ENCODE measurements around the gene CFTR.
"Not testable (repeated sequence)": the region's sequence is repeated elsewhere in the genome, so short reads cannot be mapped to it uniquely, and the experiment has no call there.

The CFTR gene

DNA sequence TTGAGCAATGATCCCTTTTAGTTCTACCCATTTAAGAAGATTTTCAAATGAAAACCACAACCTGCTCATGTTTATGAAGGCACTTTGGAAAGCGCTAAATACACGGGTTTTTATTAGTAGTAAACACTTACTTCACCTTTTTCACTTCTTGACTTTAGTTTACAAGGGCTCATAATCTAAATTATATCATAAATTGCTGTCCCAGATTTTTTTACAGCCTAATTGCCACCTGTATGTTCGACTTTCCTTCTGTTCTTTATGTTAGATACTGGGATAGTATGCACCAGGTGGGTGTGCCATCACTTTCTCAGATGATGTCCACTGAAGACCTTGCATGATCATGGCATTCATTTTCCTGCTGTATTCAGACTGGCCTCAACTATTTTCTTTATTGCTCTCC, 22.5 kb downstream of the CFTR start:
- DNase-seq = no peak

DNA sequence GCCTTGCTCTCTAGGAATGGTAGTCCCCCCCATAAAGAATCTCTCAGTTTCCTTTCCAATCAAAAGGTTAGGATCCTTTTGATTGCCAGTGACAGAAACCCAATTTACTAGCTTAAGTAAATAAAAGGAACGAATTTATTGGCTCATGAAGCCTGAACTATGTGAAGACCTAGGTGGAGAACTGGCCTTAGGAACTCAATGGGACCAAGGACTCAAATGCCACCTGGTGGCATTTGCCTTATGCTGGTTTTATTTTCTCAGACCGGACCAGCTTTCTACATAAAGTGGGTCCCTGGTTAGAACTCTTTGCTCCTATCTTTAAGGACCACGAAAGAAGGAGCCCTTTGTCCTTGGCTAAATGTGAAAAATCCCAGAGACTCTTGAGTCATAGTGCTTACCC, 25.4 kb downstream of the CFTR start:
- DNase-seq = no peak

- no peak for DNase-seq
Observed at GRCh38 chr7:117508676-117509075, 28.9 kb downstream of the CFTR start.

DNA sequence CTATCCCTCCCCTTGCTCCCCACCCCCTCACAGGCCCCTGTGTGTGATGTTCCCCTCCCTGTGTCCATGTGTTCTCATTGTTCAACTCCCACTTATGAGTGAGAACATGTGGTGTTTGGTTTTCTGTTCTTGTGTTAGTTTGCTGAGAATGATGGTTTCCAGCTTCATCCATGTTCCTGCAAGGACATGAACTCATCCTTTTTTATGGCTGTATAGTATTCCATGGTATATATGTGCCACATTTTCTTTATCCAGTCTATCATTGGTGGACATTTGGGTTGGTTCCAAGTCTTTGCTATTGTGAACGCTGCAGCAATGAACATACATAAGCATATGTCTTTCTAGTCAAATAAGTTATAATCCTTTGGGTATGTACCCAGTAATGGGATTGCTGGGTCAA, 37.4 kb downstream of the CFTR start:
- DNase-seq = not testable (repeated sequence)

GRCh38 chr7:117530390-117530789, 50.6 kb downstream of the CFTR start:
- DNase-seq = no peak

DNA sequence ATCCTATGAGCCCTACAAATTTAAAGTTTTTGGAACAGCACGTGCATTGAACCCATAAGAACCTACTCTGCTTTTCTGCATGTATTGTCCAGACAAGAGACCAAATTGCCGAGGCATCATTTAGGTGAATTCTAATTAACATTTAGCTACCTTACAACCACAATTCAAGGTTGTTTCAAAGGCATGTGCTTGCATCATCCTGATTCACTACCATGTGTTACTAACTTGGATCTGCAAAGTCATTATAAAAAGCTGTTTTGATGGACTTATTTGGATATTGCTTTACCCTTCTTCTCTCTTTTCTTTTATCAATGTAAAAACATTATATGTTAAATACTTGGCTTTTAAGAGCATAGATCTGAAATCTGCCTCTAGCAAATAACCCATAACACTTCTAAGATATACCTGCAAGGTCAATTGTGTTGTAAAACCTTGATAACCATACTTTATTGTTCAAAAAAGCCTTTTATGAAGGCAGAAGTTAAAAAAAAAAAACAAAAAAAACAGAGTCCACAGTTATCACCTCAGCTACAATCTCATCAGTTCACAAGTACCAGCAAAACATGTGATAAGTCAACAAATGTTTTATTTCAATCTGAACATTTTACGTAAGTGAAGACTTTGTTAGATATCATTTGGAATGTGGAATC, 51.9 kb downstream of the CFTR start:
- no peak for DNase-seq

DNA sequence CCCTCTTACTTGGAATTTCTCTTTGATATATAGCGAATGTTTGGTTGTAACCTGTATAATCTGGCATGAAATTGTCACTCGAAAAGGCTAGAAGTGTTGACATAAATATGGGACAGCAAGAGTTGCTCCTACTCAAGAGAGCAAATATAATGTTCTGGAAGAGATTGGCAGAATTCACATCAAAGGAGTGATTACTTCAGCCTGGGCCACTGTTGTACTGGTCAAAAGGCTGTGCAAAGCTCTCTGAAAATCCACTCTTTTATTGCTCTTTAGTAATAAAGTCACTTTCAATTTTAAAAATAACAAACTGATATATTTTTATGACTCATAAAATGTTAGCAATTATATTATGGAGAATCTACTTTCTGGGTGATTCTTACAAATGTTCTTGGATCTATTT, 58.2 kb downstream of the CFTR start:
- DNase-seq = no peak

- DNase-seq = no peak
Observed at GRCh38 chr7:117544061-117544460, 64.2 kb downstream of the CFTR start.

GRCh38 chr7:117548035-117548434, 68.2 kb downstream of the CFTR start:
- no peak for DNase-seq

- no peak for DNase-seq
Observed at GRCh38 chr7:117550625-117551024, 70.8 kb downstream of the CFTR start.

GRCh38 chr7:117552660-117553059, 72.8 kb downstream of the CFTR start:
- DNase-seq = no peak

- DNase-seq = no peak
Observed at GRCh38 chr7:117555260-117555659, 75.4 kb downstream of the CFTR start.

GRCh38 chr7:117559391-117559790, 79.6 kb downstream of the CFTR start:
- DNase-seq = no peak

DNA sequence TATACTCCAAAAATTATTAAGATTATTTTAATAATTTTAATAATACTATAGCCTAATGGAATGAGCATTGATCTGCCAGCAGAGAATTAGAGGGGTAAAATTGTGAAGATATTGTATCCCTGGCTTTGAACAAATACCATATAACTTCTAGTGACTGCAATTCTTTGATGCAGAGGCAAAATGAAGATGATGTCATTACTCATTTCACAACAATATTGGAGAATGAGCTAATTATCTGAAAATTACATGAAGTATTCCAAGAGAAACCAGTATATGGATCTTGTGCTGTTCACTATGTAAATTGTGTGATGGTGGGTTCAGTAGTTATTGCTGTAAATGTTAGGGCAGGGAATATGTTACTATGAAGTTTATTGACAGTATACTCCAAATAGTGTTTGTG, 80.2 kb downstream of the CFTR start:
- DNase-seq = no peak

GRCh38 chr7:117562759-117563158, 82.9 kb downstream of the CFTR start:
- no peak for DNase-seq

DNA sequence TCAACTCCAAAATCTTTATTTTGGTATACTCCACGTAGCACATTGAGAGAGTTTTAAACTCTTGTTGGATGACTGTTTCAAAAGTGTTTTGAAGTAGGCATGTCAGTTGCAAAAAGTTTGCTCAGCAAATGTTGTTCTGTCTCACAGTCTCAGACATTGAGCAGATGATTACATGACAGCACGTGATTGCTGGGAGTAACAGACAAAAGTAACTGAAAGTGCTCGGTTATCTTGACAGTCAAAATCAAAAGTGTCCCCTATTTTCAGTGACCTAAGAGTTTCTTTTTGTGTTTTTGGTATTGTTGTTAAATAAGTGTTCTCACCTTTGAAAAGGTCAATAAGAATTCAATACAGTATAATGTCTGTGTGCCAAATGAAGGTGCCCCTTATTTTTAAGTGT, 84.3 kb downstream of the CFTR start:
- peak; percentile 53 for DNase-seq

DNA sequence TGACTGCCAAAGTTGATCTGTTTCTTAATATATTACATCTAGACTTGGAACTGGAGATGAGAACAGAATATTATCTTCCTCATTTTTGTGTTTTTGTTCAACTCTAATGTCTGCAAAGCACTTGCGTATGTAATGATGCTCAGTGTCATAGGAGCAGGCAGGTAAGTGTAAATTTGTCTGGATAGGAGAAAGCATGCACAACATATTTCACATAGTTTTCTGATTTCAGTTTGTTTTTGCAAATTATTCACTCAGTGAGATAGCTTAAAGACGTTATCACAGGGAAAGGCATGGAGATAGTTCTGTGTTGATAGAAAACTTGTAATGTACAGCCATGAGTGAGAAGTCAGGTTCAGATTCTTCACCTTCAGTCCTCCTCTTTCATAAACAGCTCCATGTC, 84.8 kb downstream of the CFTR start:
- DNase-seq = no peak

DNA sequence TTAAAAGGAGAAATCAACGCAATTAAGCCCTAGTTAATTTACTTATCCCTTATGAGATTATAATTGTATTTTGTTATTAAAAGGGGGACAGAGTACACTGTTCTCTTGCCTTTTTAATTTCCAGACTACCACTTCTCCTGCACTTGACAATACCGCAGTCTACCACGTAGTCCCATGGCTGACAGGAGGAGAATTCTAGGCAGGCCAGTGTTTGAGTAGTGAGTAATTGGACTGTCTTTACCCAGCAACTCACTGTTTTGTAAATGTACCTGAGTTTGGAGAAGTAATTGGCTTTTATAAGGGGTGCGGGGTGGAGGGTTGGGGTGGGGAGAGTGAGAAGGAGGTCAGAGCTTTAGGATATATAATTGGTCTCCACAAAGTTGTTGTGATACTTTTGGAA, 85.4 kb downstream of the CFTR start:
- no peak for DNase-seq

- DNase-seq = no peak
Observed at GRCh38 chr7:117567781-117568180, 88.0 kb downstream of the CFTR start.

- DNase-seq = no peak
Observed at GRCh38 chr7:117572856-117573620, 93.2 kb downstream of the CFTR start.

DNA sequence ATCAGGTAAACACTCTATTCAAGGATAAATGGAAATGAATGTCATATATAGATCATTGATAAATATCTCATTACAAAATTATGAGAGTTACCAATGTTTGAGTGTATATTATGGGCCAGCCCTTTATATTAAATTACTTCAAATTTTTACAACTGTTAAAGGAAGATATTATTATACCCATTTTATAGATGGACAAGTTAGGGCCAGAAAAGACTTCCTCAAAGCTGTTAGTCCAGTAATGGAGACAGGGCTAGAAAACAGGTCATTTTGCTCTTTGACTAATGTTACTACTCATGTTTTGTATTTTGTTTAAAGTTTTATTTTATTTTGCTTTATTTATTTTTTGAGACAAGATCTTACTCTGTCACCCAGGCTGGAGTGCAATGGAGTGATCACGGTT, 101.6 kb downstream of the CFTR start:
- DNase-seq = no peak

DNA sequence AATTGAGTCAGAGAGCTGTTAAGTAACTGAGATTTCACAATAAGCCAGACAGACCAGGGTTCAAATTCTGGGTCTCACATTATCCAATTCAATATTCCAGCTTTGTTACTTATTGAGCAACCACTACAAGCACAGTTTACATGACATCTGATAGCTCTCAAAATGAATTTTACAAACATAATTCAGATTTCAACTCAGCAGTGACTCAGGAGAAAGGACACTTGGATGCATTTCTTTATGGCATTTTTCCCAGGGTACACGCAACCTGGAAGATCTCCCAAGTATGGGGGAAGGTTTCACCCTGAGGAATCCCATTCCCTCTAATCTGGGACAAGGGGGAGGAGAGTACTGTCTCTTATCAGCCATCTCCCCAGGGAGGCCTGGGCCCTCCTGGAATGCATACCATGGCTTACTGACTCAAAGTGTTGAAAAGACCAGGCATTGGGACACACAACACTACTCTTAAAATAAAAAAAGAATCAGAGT, 102.4 kb downstream of the CFTR start:
- no peak for DNase-seq

DNA sequence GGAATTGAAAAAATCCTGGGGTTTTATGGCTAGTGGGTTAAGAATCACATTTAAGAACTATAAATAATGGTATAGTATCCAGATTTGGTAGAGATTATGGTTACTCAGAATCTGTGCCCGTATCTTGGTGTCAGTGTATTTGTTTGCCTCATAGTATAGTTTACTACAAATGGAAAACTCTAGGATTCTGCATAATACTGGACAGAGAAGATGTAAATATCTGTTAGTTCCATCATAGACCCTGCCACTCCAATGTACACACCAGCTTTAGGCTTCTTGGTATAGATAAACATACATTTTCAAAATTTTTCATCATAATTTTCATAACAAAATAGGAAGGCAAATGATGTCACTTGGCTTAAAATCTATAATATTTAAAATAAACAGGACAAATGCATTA, 108.1 kb downstream of the CFTR start:
- DNase-seq = no peak

DNA sequence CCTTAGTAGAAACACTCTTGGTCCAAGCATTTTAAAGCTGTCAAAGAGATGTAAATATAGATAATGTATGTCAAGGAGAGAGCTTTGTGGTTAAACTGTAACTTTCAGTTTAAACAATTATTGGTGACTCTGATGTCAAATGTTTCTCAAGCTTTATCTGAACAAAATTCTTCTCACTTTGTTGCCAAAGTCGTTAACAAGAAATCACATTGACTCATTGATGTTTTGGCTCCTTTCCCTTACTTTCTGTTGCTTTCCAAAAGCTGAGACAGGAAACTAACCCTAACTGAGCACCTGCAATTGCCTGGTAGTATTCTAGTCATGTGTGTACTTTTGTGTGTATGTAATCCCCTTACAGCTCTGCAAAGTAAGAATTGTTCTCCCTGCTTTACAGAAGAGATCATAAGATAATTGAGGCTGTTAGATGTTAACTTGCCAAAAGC, 108.5 kb downstream of the CFTR start:
- DNase-seq = peak; percentile 47

DNA sequence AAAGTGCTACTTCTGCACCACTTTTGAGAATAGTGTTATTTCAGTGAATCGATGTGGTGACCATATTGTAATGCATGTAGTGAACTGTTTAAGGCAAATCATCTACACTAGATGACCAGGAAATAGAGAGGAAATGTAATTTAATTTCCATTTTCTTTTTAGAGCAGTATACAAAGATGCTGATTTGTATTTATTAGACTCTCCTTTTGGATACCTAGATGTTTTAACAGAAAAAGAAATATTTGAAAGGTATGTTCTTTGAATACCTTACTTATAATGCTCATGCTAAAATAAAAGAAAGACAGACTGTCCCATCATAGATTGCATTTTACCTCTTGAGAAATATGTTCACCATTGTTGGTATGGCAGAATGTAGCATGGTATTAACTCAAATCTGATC, 110.4 kb downstream of the CFTR start:
- no peak for DNase-seq

Measured in OCI-M1 (cell line).